ENCODE data around the gene ANKRD23. TPM values are rescaled to one million over a fixed set of nuclear protein-coding genes. Genes with fewer than 3 reads are reported as not detected.

Gene ANKRD23
- total RNA-seq, 4 donors from 2014 or later = 1.4 to 4.4 (median 1.8) TPM

DNA sequence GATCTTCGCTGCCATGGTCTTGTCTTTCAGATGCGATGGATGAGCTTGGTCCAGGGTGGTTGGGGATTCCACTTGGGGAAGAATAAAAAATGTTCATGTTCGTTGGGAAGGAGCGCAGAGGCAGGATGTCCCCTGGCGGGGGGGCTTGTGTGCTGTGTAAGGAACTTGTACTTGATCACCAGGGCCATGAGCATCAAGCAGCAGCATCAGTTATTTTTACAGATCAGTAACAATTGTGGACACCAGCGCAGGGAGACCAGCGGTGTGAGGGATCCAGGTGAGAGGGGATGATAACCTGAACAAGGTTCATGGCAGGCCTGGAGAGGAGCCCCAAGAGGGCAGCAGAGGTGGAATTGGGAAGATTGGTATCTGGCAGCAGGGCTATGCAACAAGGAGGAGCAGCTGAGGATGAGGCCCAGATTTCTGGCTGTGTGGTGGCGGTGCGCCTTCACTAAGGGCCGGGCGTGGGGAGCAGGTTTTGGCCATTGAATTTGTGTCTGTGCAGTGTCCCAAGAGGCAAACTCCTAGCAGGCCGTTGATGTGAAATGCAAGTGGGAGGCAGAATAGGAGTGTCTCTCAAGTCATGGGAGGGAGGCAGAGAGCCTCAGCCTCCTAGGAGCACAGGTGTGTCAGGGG, 23.8 kb downstream of the ANKRD23 start:
- DNase-seq (ENCODE audit: low spot score) (no peak), ATAC-seq (ENCODE audit: low FRiP score) (no peak)
- TF ChIP-seq CTCF (IDR thresholded peaks at IDR 0.05) = no peak

GRCh38 chr2:96819128-96819875, 24.5 kb downstream of the ANKRD23 start:
- DNase-seq (ENCODE audit: low spot score) (no peak), ATAC-seq (ENCODE audit: low FRiP score) (no peak)

DNA sequence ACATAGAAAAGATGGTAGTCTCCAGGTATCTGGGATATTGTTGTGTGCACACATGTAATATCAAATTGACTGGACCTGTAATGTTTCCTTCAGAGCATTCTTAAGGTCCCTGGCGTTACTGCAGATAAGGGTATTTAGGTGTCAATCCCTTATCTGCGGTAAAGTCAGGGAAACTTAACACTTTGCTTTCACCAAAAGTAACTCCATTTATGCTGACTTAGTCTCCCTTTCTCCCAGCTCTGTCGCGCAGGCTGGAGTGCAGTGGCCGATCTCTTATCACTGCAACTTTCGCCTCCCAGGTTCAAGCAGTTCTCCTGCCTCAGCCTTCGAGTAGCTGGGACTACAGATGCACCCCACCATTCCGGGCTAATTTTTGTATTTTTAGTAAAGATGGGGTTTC, 25.9 kb downstream of the ANKRD23 start:
- TF ChIP-seq CTCF (IDR thresholded peaks at IDR 0.05) = no peak
- DNase-seq (ENCODE audit: low spot score) = no peak
- ATAC-seq (ENCODE audit: low FRiP score) = no peak

More at GRCh38 chr2:96819128-96819875, 24.5 kb downstream of the ANKRD23 start:
- no peak for TF ChIP-seq CTCF (IDR thresholded peaks at IDR 0.05)

DNA sequence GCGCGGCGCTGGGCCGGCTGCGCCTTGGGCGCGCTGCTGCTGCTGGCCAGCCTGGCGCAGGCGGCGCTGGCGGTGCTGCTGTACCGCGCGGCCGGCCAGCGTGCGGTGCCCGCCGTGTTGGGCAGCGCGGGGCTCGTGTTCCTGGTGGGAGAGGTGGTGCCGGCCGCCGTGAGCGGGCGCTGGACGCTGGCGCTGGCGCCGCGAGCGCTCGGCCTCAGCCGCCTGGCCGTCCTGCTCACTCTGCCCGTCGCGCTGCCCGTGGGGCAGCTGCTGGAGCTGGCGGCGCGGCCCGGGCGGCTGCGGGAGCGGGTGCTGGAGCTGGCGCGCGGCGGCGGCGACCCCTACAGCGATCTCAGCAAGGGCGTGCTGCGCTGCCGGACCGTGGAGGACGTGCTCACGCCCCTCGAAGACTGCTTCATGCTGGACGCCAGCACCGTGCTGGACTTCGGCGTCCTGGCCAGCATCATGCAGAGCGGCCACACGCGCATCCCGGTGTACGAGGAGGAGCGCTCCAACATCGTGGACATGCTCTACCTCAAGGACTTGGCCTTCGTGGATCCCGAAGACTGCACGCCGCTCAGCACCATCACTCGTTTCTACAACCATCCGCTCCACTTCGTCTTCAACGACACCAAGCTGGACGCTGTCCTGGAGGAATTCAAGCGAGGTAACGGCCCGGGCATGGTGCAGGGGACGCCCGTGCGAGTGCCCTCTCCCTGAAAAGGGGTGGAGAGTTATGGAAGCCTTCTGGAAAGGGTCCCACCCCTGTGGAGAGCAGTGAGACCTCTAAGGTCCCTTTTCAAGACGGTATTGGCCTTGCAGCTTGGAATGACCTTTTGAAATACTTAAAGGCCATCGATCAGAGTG, 26.8 kb downstream of the ANKRD23 start:
- no peak for TF ChIP-seq CTCF (IDR thresholded peaks at IDR 0.05)
- no peak for ATAC-seq (ENCODE audit: low FRiP score)
- no peak for DNase-seq (ENCODE audit: low spot score)

DNA sequence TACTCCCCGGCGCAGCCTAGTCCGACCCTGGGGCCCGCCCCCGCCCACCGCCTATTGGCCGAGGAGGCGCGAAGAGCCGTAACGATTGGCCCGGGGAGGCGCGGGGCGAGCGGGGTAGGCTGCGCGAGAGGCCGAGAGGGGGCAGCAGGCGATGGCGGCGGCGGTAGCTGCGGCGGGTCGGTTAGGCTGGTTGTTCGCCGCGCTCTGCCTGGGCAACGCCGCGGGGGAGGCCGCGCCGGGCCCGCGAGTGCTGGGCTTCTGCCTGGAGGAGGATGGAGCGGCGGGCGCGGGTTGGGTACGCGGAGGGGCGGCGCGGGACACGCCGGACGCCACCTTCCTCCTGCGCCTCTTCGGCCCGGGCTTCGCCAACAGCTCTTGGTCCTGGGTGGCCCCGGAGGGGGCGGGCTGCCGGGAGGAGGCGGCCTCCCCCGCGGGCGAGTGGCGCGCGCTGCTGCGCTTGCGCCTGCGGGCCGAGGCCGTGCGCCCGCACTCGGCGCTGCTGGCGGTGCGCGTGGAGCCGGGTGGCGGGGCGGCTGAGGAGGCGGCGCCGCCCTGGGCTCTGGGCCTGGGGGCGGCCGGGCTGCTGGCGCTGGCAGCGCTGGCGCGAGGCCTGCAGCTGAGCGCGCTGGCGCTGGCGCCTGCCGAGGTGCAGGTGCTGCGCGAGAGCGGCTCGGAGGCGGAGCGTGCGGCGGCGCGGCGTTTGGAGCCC, 27.5 kb downstream of the ANKRD23 start, which contains the start of gene CNNM3:
Gene CNNM3, plus strand, starts transcription at position 142 of the 709 bp plus-strand sequence. Its CDS starts 10 bp downstream, at position 152.
- peak; percentile 98 for ATAC-seq (ENCODE audit: low FRiP score)
- peak; percentile 90 for DNase-seq (ENCODE audit: low spot score)
- no peak for TF ChIP-seq CTCF (IDR thresholded peaks at IDR 0.05)

DNA sequence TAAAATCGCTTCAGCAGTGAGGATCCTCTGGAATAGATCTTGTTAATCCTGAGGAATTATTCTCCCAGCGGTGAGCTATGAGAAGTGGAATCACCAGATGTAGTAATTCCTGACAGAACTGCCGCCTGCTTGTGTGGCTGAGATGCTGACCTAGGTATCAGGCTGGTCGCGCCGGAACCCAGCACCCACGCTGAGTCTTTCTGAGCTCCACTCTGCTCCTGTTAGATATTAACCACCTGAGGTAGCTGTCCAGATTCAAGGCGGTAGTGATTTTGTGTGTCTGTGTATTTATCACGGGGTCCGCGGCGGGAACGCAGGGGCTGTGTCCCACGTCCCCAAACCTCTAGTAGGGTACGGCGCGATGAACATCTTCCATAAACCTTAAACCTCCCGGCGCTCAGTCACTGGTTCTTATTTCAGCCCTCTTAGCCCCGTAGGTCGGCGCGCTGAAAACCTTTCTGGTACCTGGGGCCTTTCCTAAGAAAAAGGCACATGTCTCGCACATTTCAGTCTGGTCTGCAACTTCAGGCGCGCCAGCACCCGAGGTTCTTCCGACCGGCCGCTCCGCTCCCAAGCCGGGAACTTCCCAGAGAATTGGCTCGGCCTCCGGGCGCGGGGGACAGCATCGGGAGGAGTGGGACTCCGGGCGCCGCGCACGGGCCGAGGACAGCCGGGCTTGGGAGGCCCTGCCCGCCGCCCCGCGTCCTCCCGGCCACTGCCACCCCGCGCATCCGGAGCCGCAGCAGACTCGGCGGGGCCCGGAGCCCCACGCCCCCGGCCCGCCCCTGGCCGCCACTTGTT, 28.3 kb downstream of the ANKRD23 start:
- ATAC-seq (ENCODE audit: low FRiP score) (peak; percentile 37), DNase-seq (ENCODE audit: low spot score) (no peak)
- no peak for TF ChIP-seq CTCF (IDR thresholded peaks at IDR 0.05)

Measured in omental fat pad (tissue), 4 donors.